ENCODE measurements around the gene FASTKD3. TPM values are rescaled to one million over a fixed set of nuclear protein-coding genes. Genes with fewer than 3 reads are reported as not detected.
A peak's percentile ranks its signal among the peaks of the same experiment; 100 is the strongest.

The FASTKD3 gene
- total and polyA plus RNA-seq, 12 donors = 8.5 to 32.0 (median 19.9) TPM

DNA sequence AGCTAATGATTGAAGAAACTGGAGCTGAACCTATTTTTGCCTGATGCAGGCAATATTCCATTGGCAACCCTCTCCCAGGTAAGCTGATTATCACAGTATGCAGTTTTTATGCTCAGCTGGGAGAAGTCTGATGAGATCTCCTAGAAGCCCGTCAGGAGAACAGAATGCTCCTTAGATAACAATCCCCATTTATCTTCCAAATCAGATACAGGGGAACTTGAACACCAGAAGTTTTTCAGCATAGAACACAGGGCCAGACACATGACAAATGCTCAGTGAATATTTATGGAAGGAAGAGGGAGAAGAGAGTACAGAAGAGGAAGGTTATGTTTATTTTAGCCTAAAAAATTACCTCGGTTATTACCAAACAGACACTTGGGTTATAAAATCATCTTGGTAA lies 55.8 kb downstream of the FASTKD3 start:
- no peaks in the 10 kb centered on the region for H3K9me3 ChIP-seq (replicated peaks in 1 of 3)
- intact Hi-C loops (cut with DNase I) = no loop called here
- 39 to 50% (median 43%) methylated on average over 2 of the region's 2 CpGs for WGBS, 4 donors
- TF ChIP-seq POLR2A (IDR thresholded peaks at IDR 0.05) = no peak
- TF ChIP-seq, protein P1, sequence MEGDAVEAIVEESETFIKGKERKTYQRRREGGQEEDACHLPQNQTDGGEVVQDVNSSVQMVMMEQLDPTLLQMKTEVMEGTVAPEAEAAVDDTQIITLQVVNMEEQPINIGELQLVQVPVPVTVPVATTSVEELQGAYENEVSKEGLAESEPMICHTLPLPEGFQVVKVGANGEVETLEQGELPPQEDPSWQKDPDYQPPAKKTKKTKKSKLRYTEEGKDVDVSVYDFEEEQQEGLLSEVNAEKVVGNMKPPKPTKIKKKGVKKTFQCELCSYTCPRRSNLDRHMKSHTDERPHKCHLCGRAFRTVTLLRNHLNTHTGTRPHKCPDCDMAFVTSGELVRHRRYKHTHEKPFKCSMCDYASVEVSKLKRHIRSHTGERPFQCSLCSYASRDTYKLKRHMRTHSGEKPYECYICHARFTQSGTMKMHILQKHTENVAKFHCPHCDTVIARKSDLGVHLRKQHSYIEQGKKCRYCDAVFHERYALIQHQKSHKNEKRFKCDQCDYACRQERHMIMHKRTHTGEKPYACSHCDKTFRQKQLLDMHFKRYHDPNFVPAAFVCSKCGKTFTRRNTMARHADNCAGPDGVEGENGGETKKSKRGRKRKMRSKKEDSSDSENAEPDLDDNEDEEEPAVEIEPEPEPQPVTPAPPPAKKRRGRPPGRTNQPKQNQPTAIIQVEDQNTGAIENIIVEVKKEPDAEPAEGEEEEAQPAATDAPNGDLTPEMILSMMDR (IDR thresholded peaks at IDR 0.05) = no peak
- H3K27me3 ChIP-seq = no peaks in the 10 kb centered on the region
- H3K27ac ChIP-seq = peak overlapping the region in 1 of 5 donors; percentile 57
- no peak for DNase-seq
- no peaks in the 10 kb centered on the region for H3K36me3 ChIP-seq (replicated peaks in 1 of 2)
- no peak overlapping the region for H3K4me3 ChIP-seq
- peaks cover 0 to 6% of the 10 kb centered on the region in 2 donors for H3K4me1 ChIP-seq (replicated peaks in 1 of 2)

DNA sequence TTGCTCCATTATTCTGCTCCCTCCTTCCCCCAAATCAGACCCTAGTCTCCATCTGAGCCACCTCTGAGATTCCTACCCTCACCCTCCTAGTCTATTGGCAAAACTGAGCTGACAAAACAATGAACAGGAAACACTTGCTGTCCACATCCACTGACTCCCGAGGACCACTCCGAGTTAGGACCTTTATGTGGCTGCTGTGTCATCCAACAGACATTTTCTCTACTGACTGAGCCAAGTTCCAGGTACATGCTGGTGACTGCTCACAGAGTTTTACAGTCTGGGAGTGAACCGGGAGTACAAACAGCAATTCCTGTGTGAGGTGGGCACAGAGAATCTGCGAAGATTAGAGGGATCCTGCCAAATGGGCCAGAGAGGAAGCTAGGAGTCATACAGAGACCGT lies 57.1 kb downstream of the FASTKD3 start:
- no peaks in the 10 kb centered on the region for H3K9me3 ChIP-seq (replicated peaks in 1 of 3)
- no peaks in the 10 kb centered on the region for H3K36me3 ChIP-seq (replicated peaks in 1 of 2)
- H3K4me3 ChIP-seq = no peak overlapping the region
- no peak for DNase-seq
- TF ChIP-seq POLR2A (IDR thresholded peaks at IDR 0.05) = no peak
- TF ChIP-seq, protein P1 (IDR thresholded peaks at IDR 0.05) = no peak
- no peak overlapping the region for H3K27ac ChIP-seq
- peaks cover 0 to 6% of the 10 kb centered on the region in 2 donors for H3K4me1 ChIP-seq (replicated peaks in 1 of 2)
- intact Hi-C loops (cut with DNase I) = no loop called here
- 60 to 78% (median 65%) methylated on average over 5 of the region's 5 CpGs for WGBS, 4 donors
- H3K27me3 ChIP-seq = no peaks in the 10 kb centered on the region

Other genes with a start within 250 kb of the FASTKD3 start
- under 1 TPM in 6 of 9 donors, not detected in 3; 0.11 to 0.40 (median 0.37) TPM for gene CFAP90, start 17.9 kb downstream of the FASTKD3 start, total RNA-seq
- gene CFAP90, start 17.9 kb downstream of the FASTKD3 start, polyA plus RNA-seq = 1 to 10 TPM in 2 of 3 donors, under 1 TPM in 1; 0.57 to 1.3 (median 1.1) TPM
- gene MTRR, start 117 bp upstream of the FASTKD3 start, total RNA-seq = 10 to 100 TPM; 27.7 to 66.0 (median 39.7) TPM
- 10 to 100 TPM in 2 of 3 donors, 1 to 10 TPM in 1; 9.3 to 51.8 (median 22.0) TPM for gene MTRR, start 117 bp upstream of the FASTKD3 start, polyA plus RNA-seq

Data from adrenal gland (tissue), 12 donors.